HCT116 (cell line): ENCODE data around the gene GBF1. TPM values are rescaled to one million over a fixed set of nuclear protein-coding genes. Genes with fewer than 3 reads are reported as not detected.
A peak's percentile ranks its signal among the peaks of the same experiment; 100 is the strongest.

Source experiments
- ATAC-seq: fragments of 200-7000 bp; cut with Tn5 transposase; 2 replicates; pipeline ENCODE4 v1.9.1; 2020; ENCODE audit warnings: mild to moderate bottlenecking, moderate library complexity
- BruUV-seq: library from RNA; stranded (reverse); fragments of 400-500 nt; replicated peaks from 2 replicates; lab custom pipeline; 2021; lab: Mats Ljungman, UMichigan
- CTCF ChIA-PET: fragments of 300-600 bp; sonication (Branson Sonifier 250); formaldehyde crosslinking; loops from one replicate; lab custom pipeline; 2021; ENCODE audit warnings: antibody characterized with exemption; lab: Charles Lee
- POLR2A ChIA-PET: fragments of 300-600, 350-600 bp; sonication (Branson Sonifier 250); formaldehyde crosslinking; loops from one replicate; lab custom pipeline; 2021; ENCODE audit warnings: antibody characterized with exemption; lab: Charles Lee
- RAD21 ChIA-PET, 2 experiments: fragments of 300-600 bp; sonication (Branson Sonifier 250); formaldehyde crosslinking; loops; one replicate each; lab custom pipeline; 2023; ENCODE audit warnings: low total read pairs in 2 of 2; ENCODE audit not compliant: uncharacterized antibody in 2 of 2, unreplicated experiment in 2 of 2, low non-redundant PET in 1 of 2; lab: Charles Lee
- DNase-seq: peaks from one replicate; pipeline ENCODE4 v3.0.0-alpha.2; 2010; ENCODE audit warnings: low read depth, low spot score
- H2AFZ ChIP-seq: fragments of 200-600 bp; shearing (Covaris generic), sonication (generic); 2 replicates; pipeline ENCODE4 v1.6.1; 2017; ENCODE audit warnings: low read depth, mixed run types, mixed read lengths, antibody characterized with exemption, low read length; ENCODE audit not compliant: poor library complexity, severe bottlenecking
- H3K27ac ChIP-seq: 2 replicates; pipeline ENCODE4 v1.5.1; 2012; ENCODE audit warnings: low read depth, low read length
- H3K27me3 ChIP-seq: fragments of 200-600 bp; sonication (generic); 2 replicates; pipeline ENCODE4 v1.6.1; 2016; ENCODE audit warnings: mixed run types, low read length, mixed read lengths; ENCODE audit not compliant: insufficient read depth
- H3K36me3 ChIP-seq, 2 experiments: fragments of 200-500 bp in 1 of 2; fragments of 200-600 bp in 1 of 2; sonication (Bioruptor generic) in 1 of 2; sonication (generic) in 1 of 2; 2 replicates each; pipeline versions ENCODE4 v1.5.1 to v1.6.1; 2014 to 2016; ENCODE audit warnings: low read length in 2 of 2, inconsistent platforms in 1 of 2, mixed read lengths in 1 of 2, mixed run types in 1 of 2; ENCODE audit not compliant: insufficient read depth in 2 of 2, control insufficient read depth in 1 of 2
- H3K4me1 ChIP-seq, 2 experiments: fragments of 200-600 bp in 1 of 2; sonication (generic) in 1 of 2; 2 replicates each; pipeline versions ENCODE4 v1.5.1 to v1.6.1; 2012 to 2017; ENCODE audit warnings: low read length in 2 of 2, inconsistent platforms in 1 of 2, mild to moderate bottlenecking in 1 of 2, mixed read lengths in 1 of 2, mixed run types in 1 of 2, moderate library complexity in 1 of 2; ENCODE audit not compliant: insufficient read depth in 2 of 2, control insufficient read depth in 1 of 2
- H3K4me2 ChIP-seq: fragments of 200-600 bp; sonication (generic); 2 replicates; pipeline ENCODE4 v1.6.1; 2017; ENCODE audit warnings: mixed run types, low read length, mixed read lengths
- H3K4me3 ChIP-seq, 2 experiments: fragments of 200-600 bp in 1 of 2; sonication (generic) in 1 of 2; replicated peaks in 1 of 2; 2 replicates each; pipeline ENCODE4 v1.5.1; 2011 to 2016; ENCODE audit warnings: low read length in 2 of 2, control low read depth in 1 of 2, low read depth in 1 of 2, mild to moderate bottlenecking in 1 of 2, mixed read lengths in 1 of 2, mixed run types in 1 of 2
- H3K79me2 ChIP-seq: fragments of 200-600 bp; sonication (generic); 2 replicates; pipeline ENCODE4 v1.6.1; 2017; ENCODE audit warnings: mild to moderate bottlenecking, mixed run types, low read length, moderate library complexity, mixed read lengths; ENCODE audit not compliant: insufficient read depth
- H3K9ac ChIP-seq: fragments of 200-600 bp; sonication (generic); 2 replicates; pipeline ENCODE4 v1.6.1; 2016; ENCODE audit warnings: low read length, mixed read lengths
- H3K9me2 ChIP-seq: fragments of 200-600 bp; sonication (generic), shearing (Covaris generic); 2 replicates; pipeline ENCODE4 v1.6.1; 2017; ENCODE audit warnings: mixed run types, mild to moderate bottlenecking, moderate library complexity; ENCODE audit not compliant: insufficient read depth
- H3K9me3 ChIP-seq, 2 experiments: fragments of 200-500 bp in 1 of 2; fragments of 200-600 bp in 1 of 2; sonication (Bioruptor generic) in 1 of 2; sonication (generic) in 1 of 2; 2 replicates each; pipeline ENCODE4 v1.6.1; 2014 to 2017; ENCODE audit warnings: low read length in 2 of 2, mixed read lengths in 2 of 2, inconsistent platforms in 1 of 2, low read depth in 1 of 2, mild to moderate bottlenecking in 1 of 2, mixed run types in 1 of 2, moderate library complexity in 1 of 2; ENCODE audit not compliant: control insufficient read depth in 1 of 2, insufficient read depth in 1 of 2
- H4K20me1 ChIP-seq: fragments of 200-600 bp; sonication (generic), shearing (Covaris generic); 2 replicates; pipeline ENCODE4 v1.6.1; 2017; ENCODE audit warnings: mixed run types, mild to moderate bottlenecking, moderate library complexity; ENCODE audit not compliant: insufficient read depth
- CBX3 ChIP-seq: IDR thresholded peaks from 2 replicates; pipeline ENCODE4 v1.6.1; 2012; ENCODE audit warnings: low read depth
- EGR1 ChIP-seq: IDR thresholded peaks from 2 replicates; pipeline ENCODE4 v1.6.1; 2012; ENCODE audit warnings: low read depth
- EZH2 ChIP-seq: fragments of 200-600 bp; sonication (generic); IDR thresholded peaks from 2 replicates; pipeline ENCODE4 v1.6.1; 2017; ENCODE audit warnings: antibody characterized with exemption, mixed run types
- EZH2phosphoT487 ChIP-seq: fragments of 200-600 bp; IDR thresholded peaks from 2 replicates; pipeline ENCODE4 v1.6.1; 2018; ENCODE audit warnings: antibody characterized with exemption, borderline replicate concordance
- FOSL1 ChIP-seq: IDR thresholded peaks from 2 replicates; pipeline ENCODE4 v1.6.1; 2012; ENCODE audit warnings: low read depth
- JUND ChIP-seq: IDR thresholded peaks from 2 replicates; pipeline ENCODE4 v1.6.1; 2012
- POLR2A ChIP-seq: IDR thresholded peaks from 2 replicates; pipeline ENCODE4 v1.7.0; 2011; ENCODE audit warnings: borderline replicate concordance; ENCODE audit not compliant: insufficient read depth, insufficient read length; ENCODE audit errors: extremely low read depth
- POLR2AphosphoS5 ChIP-seq: IDR thresholded peaks from 2 replicates; pipeline ENCODE4 v1.6.1; 2011; ENCODE audit warnings: mild to moderate bottlenecking, low read depth, low read length, moderate library complexity
- SIN3A ChIP-seq: IDR thresholded peaks from 2 replicates; pipeline ENCODE4 v1.6.1; 2012; ENCODE audit warnings: low read depth
- SP1 ChIP-seq: IDR thresholded peaks from 2 replicates; pipeline ENCODE4 v1.6.1; 2012; ENCODE audit warnings: low read depth
- SRF ChIP-seq: IDR thresholded peaks from 2 replicates; pipeline ENCODE4 v1.6.1; 2012; ENCODE audit warnings: low read depth
- TCF7L2 ChIP-seq: IDR thresholded peaks from 2 replicates; pipeline ENCODE4 v1.7.0; 2011; ENCODE audit warnings: borderline replicate concordance, inconsistent platforms; ENCODE audit not compliant: insufficient read depth, insufficient read length; ENCODE audit errors: extremely low read depth
- YY1 ChIP-seq: IDR thresholded peaks from 2 replicates; pipeline ENCODE4 v1.6.1; 2011; ENCODE audit warnings: low read length, low read depth, moderate library complexity, mild to moderate bottlenecking; ENCODE audit not compliant: insufficient replicate concordance; ENCODE audit errors: extremely low read depth
- ZNF274 ChIP-seq: fragments of 200-500 bp; sonication (Bioruptor generic); IDR thresholded peaks from 2 replicates; pipeline ENCODE4 v1.6.1; 2014; ENCODE audit warnings: mild to moderate bottlenecking, low read depth, low read length, inconsistent platforms
- intact Hi-C: fragments of 100-400 bp; cut with micrococcal nuclease; formaldehyde crosslinking; loops from 2 replicates; pipeline ENCODE4 v1.10.0; 2022
- total RNA-seq: library from RNA; stranded (reverse); gene quantifications from one replicate; pipeline ENCODE4 v1.2.1, GENCODE V29; 2021; ENCODE audit not compliant: unreplicated experiment
- TF ChIP-seq, protein P1 (sequence below), 3 experiments: fragments of 200-600 bp in 1 of 3; sonication (generic) in 1 of 3; IDR thresholded peaks in 2 of 3; conservative IDR thresholded peaks in 1 of 3; 2 replicates each; pipeline ENCODE4 v1.5.1; 2012 to 2017; ENCODE audit warnings: low read depth in 2 of 3, low read length in 2 of 3, antibody characterized with exemption in 1 of 3, borderline replicate concordance in 1 of 3, control low read depth in 1 of 3, mild to moderate bottlenecking in 1 of 3, mixed read lengths in 1 of 3, mixed run types in 1 of 3, moderate library complexity in 1 of 3; ENCODE audit not compliant: insufficient read depth in 1 of 3
- TF ChIP-seq, protein P2 (sequence below): IDR thresholded peaks from 2 replicates; pipeline ENCODE4 v1.6.1; 2012
- TF ChIP-seq, protein P3 (sequence below): IDR thresholded peaks from 2 replicates; pipeline ENCODE4 v1.6.1; 2011; ENCODE audit warnings: mild to moderate bottlenecking, low read length, moderate library complexity; ENCODE audit not compliant: insufficient replicate concordance; ENCODE audit errors: extremely low read depth

The GBF1 gene
- total RNA-seq, 1 experiment from 2014 or later: 58.9 TPM

DNA sequence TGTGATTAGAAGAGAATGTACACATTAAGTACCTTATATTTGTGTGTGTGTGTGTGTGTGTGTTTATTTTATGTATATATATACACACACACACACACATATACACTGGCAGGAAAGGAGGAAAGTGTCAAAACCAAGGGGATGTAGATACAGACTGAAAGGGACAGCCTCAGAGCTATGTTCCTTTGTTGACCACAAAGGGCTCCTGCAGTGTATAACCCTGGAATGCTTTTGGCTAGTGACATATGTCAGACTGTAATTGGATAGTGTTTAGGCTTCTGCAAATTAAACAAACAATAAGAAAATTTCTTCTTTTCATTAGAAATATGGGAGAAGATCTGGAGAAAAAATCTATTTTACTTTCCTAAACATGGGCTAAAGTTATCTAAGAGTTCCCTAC, 15.9 kb downstream of the GBF1 start:
- RAD21 ChIA-PET: no interaction called here
- DNase-seq: no peak
- no peak for ATAC-seq
- POLR2A ChIA-PET: interaction anchor here (2.0 kb wide), 1 partner anchor 10 kb away, joined by 5 read pairs; no protein-coding TSS in a partner anchor
- Histone ChIP-seq H3K4me2 (no peak overlapping the region), H3K27ac (no peak overlapping the region), H3K36me3 (peaks cover 17 to 18% of the 10 kb centered on the region in 2 experiments), H4K20me1 (peaks cover 5% of the 10 kb centered on the region; the same call in 1 of the 2 replicates), H3K9ac (no peak overlapping the region), H2AFZ (no peak overlapping the region), H3K79me2 (peaks cover 58% of the 10 kb centered on the region), H3K9me2 (no peaks in the 10 kb centered on the region), H3K9me3 (no peaks in the 10 kb centered on the region), H3K4me3 (no peak overlapping the region), H3K27me3 (no peaks in the 10 kb centered on the region), H3K4me1 (no peaks in the 10 kb centered on the region)
- CTCF ChIA-PET: interaction anchor here (1.0 kb wide), 1 partner anchor 29 kb away, joined by 3 read pairs; no protein-coding TSS in a partner anchor
- intact Hi-C loops: no loop called here
- TSS peak; percentile 7 for BruUV-seq
- no peak for TF ChIP-seq SRF
- TF ChIP-seq, protein P1, sequence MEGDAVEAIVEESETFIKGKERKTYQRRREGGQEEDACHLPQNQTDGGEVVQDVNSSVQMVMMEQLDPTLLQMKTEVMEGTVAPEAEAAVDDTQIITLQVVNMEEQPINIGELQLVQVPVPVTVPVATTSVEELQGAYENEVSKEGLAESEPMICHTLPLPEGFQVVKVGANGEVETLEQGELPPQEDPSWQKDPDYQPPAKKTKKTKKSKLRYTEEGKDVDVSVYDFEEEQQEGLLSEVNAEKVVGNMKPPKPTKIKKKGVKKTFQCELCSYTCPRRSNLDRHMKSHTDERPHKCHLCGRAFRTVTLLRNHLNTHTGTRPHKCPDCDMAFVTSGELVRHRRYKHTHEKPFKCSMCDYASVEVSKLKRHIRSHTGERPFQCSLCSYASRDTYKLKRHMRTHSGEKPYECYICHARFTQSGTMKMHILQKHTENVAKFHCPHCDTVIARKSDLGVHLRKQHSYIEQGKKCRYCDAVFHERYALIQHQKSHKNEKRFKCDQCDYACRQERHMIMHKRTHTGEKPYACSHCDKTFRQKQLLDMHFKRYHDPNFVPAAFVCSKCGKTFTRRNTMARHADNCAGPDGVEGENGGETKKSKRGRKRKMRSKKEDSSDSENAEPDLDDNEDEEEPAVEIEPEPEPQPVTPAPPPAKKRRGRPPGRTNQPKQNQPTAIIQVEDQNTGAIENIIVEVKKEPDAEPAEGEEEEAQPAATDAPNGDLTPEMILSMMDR (IDR thresholded peaks at IDR 0.05 in 2 of 3, conservative IDR thresholded peaks at IDR 0.05 in 1 of 3; ENCODE audit: borderline replicate concordance in 1 of 3, insufficient read depth in 1 of 3, low read depth in 2 of 3, low read length in 2 of 3): no peak
- no peak for TF ChIP-seq YY1
- no peak for TF ChIP-seq EGR1
- TF ChIP-seq POLR2AphosphoS5: no peak
- TF ChIP-seq CBX3: no peak
- TF ChIP-seq POLR2A: no peak
- no peak for TF ChIP-seq EZH2
- TF ChIP-seq SIN3A: no peak
- TF ChIP-seq TCF7L2: no peak
- TF ChIP-seq, protein P2, sequence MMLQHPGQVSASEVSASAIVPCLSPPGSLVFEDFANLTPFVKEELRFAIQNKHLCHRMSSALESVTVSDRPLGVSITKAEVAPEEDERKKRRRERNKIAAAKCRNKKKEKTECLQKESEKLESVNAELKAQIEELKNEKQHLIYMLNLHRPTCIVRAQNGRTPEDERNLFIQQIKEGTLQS: no peak
- no peak for TF ChIP-seq EZH2phosphoT487
- no peak for TF ChIP-seq FOSL1
- TF ChIP-seq JUND: no peak
- TF ChIP-seq, protein P3, sequence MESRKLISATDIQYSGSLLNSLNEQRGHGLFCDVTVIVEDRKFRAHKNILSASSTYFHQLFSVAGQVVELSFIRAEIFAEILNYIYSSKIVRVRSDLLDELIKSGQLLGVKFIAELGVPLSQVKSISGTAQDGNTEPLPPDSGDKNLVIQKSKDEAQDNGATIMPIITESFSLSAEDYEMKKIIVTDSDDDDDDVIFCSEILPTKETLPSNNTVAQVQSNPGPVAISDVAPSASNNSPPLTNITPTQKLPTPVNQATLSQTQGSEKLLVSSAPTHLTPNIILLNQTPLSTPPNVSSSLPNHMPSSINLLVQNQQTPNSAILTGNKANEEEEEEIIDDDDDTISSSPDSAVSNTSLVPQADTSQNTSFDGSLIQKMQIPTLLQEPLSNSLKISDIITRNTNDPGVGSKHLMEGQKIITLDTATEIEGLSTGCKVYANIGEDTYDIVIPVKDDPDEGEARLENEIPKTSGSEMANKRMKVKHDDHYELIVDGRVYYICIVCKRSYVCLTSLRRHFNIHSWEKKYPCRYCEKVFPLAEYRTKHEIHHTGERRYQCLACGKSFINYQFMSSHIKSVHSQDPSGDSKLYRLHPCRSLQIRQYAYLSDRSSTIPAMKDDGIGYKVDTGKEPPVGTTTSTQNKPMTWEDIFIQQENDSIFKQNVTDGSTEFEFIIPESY: no peak
- TF ChIP-seq SP1: no peak
- TF ChIP-seq ZNF274: no peak
